ENCODE measurements around the gene DEPP1.
A peak's percentile ranks its signal among the peaks of the same experiment; 100 is the strongest.

The DEPP1 gene

GRCh38 chr10:44930904-44931620 is 47.5 kb downstream of the DEPP1 start:
- DNase-seq = no peak

- no peak for DNase-seq
Observed at GRCh38 chr10:44929356-44930255, 49.0 kb downstream of the DEPP1 start.

- no peak for DNase-seq
Observed at GRCh38 chr10:44928462-44928861, 50.1 kb downstream of the DEPP1 start.

- peak; percentile 56 for DNase-seq
Observed at GRCh38 chr10:44927352-44927751, 51.3 kb downstream of the DEPP1 start.

- no peak for DNase-seq
Observed at GRCh38 chr10:44926751-44927351, 51.8 kb downstream of the DEPP1 start.
